Inferior parietal cortex (tissue), 1 donor: ENCODE measurements around the gene TANC1.

Source experiments
- DNase-seq: peaks from one replicate; pipeline ENCODE4 v3.0.0-alpha.2; 2016; ENCODE audit errors: extremely low spot score

TANC1 gene

DNA sequence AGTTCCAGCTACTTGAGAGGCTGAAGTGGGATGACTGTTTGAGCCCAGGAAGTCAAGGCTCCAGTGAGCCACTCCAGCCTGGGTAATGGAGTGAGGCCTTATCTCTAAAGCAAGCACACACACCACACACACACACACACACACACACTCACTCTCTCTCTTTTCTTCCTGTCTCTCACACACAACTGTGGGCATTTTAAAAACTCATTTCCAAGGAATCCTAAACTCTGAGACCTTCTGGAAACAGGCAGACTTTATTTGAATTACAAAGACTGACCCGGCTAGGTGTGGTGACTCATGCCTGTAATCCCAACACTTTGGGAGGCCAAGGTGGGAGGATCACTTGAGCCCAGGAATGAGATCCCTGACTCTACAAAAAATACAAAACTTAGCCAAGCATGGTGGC lies 296.7 kb downstream of the TANC1 start:
- DNase-seq = no peak

GRCh38 chr2:159266554-159266953 lies 298.1 kb downstream of the TANC1 start:
- DNase-seq = no peak

DNA sequence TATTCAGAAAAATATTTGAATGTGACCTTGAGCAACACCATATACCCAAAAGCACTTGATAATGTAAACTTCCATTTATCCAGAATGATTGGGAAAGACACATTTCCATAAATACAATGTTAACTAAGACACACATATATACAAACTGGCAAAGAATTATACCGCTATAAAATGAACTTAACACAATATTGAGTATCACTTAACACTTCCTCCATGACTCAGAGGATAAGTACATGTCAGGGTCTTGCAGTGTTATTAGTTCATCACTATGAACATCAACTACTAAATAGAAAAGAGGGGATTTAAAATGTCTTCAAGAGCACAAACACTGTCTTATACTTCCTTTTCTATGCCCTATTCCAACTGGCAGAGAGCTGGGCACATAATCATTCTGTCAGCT lies 299.5 kb downstream of the TANC1 start:
- no peak for DNase-seq

DNA sequence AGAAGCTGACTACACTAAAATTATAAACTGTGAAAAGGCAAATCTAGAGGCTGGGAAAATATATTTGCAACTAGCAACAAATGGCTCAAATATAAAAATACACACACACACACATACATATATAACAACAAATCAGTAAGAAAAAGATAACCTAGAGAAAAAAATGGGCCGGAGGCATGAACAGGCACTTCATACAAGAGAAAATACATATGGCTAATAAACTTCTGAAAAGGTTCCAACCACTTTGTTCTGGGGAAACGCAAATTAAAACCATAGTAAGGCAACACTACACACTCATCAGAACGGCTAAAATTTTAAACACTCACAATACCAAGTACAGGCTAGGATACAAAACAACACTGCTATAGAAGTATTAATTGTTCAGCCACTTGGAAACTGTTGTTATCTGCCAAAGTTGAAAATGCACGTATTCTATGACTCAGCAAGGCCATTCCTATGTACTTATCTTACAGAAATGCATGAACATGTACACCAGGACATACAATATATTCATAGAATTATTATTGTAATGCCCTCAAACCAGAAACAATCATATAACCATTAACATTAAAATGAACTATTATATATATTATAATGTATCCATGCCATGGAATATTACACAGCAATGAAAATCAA lies 302.4 kb downstream of the TANC1 start:
- DNase-seq = no peak

DNA sequence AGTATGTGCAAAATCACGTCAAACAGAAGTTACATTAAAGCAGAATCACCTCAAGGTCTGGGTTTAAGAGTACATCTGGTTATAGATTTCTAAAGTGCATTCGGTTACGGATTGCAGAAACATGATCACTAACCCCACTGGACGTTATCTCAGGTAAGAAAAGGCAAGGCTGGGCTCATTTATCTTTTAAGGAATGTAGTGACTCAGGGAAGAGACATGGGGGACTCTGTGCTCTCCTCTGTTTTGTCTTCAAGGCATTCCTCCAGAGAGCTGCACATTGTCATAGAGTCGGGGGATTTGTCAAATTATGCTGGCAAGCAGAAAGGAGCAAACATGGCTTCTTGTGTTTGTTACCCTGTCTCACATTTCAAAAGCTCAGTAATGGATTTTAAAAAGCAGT lies 303.7 kb downstream of the TANC1 start:
- DNase-seq = no peak

DNA sequence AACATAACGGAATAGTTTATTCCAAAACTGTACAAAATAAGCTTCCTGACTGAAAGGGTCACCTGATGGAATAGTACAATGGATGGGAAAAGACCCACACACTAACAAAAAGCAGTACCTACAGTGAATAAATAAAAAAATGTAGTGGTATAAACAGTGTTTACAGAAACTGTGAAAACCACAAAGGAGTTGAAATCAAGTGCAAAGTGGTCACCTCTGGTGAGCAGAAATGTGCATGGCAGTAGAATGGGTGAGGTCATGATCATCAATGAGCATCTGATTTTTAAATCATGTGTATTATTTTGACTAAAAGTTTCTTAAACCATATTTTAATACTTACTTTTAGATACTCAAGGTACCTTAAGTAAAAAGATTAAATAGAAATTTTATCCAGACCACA lies 306.7 kb downstream of the TANC1 start:
- no peak for DNase-seq

DNA sequence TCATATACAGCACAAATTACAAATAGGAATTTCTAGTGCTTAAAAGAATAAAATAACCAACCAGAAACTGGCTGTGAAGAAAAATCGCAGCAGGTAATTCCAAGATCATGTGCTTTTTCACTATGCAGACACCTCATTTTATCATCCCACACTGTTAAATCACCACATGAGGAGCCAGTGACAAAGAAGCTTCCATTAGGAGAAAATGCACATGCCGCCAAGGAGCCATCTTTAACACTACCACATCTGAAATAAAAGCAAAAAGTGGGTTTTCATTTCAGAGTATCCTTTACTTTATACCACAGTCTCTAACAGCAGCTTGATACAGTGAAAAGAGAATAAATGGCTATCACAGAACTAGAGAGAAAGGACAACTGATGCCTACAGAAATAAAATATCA lies 311.3 kb downstream of the TANC1 start:
- DNase-seq = no peak

DNA sequence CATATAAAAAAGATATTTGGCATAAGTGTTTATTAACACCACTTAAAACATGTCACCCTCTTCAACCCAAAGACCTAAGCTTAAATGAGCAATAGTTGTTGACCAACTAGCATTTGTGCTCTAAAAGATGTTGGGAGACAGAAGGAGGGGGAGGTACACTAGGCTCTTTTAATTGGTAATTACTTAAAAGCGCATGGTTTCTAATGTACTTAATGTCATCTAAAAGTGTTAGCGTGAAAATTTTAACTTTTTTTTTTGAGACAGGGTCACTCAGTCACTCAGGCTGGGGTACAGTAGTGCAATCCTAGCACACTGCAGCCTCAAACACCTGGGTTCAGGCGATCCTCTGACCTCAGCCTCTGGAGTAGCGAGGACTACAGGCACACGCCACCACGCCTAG lies 312.6 kb downstream of the TANC1 start:
- DNase-seq = no peak
